Neuron (in vitro differentiated cells): ENCODE results near the gene KATNAL1.

Experiments
- H2AFZ ChIP-seq: one replicate; pipeline ENCODE4 v1.6.1; 2013; ENCODE audit warnings: low read depth, mild to moderate bottlenecking, inconsistent platforms, low read length, moderate library complexity
- H3K27me3 ChIP-seq: one replicate; pipeline ENCODE4 v1.6.1; 2013; ENCODE audit warnings: low read length; ENCODE audit not compliant: insufficient read depth
- H3K36me3 ChIP-seq: one replicate; pipeline ENCODE4 v1.6.1; 2013; ENCODE audit warnings: low read length; ENCODE audit not compliant: insufficient read depth
- H3K4me1 ChIP-seq: one replicate; pipeline ENCODE4 v1.6.1; 2013; ENCODE audit warnings: low read length; ENCODE audit not compliant: insufficient read depth
- H3K4me3 ChIP-seq: 2 replicates; pipeline ENCODE4 v1.5.1; 2013; ENCODE audit warnings: mild to moderate bottlenecking, low read length, moderate library complexity
- H3K9me3 ChIP-seq: one replicate; pipeline ENCODE4 v1.6.1; 2013; ENCODE audit warnings: low read length

The KATNAL1 gene

DNA sequence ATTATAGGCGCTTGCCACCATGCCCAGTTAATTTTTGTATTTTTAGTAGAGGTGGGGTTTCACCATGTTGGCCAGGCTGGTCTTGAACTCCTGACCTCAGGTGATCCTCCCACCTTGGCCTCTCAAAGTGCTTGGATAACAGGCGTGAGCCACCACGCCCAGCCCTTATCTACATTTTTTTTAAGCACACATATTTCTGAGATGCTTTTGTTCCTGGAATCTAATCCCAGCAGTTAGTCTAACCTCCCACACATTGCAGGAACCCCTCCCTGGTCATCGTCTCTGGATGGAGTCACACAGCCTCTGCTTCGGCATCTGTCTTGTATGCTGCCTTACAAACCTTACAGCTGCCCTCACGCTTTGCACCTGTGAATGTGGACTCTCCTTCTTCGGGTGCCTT, 15.1 kb upstream of the KATNAL1 start:
- H2AFZ ChIP-seq: no peak overlapping the region
- no peaks in the 10 kb centered on the region for H3K9me3 ChIP-seq
- no peak overlapping the region for H3K4me3 ChIP-seq
- H3K4me1 ChIP-seq: no peaks in the 10 kb centered on the region
- H3K27me3 ChIP-seq: no peaks in the 10 kb centered on the region
- H3K36me3 ChIP-seq: no peaks in the 10 kb centered on the region

DNA sequence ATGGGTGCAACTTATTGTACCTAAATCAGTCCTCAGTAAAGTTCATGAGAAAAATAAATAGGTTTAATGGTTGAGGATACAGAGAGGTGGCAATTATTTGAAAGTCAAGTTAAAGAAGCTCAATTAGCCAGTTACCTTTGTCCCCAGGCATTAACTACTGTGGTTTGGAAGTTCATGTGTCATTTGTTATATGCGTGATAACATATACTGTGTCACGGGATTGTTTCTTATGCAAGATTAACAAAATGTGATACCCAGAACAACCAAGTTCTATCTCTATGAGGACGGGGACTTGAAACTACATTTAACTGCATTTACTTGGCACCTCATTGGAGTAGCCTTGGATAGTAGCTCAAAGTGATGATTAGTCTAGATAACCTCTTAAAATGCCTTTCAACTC, 13.9 kb upstream of the KATNAL1 start:
- H3K36me3 ChIP-seq: no peaks in the 10 kb centered on the region

DNA sequence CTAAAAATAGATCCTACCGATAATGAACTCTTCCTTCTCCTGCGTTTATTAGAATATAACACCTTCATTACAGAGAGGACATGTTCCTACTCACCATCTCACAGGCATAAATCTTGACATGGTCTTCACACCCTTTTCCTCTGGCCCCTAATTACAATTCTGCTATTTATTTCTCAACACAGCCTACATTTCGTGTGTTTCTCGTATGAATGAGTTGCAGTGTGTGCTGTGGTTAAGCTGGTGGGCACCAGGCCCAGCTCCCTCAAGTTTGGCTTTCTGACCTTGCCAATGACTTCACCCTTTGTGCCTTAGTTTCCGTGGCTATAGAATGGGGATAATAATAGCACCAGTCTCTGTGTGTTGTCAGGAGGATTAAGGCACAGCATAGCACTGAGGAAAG, 12.3 kb upstream of the KATNAL1 start:
- H3K27me3 ChIP-seq: no peaks in the 10 kb centered on the region
- no peaks in the 10 kb centered on the region for H3K36me3 ChIP-seq
- H3K4me1 ChIP-seq: no peaks in the 10 kb centered on the region
- no peaks in the 10 kb centered on the region for H3K9me3 ChIP-seq
- H3K4me3 ChIP-seq: no peak overlapping the region
- no peak overlapping the region for H2AFZ ChIP-seq

More for the DNA sequence above, 13.9 kb upstream of the KATNAL1 start:
- no peaks in the 10 kb centered on the region for H3K9me3 ChIP-seq
- H3K4me3 ChIP-seq: no peak overlapping the region
- H3K4me1 ChIP-seq: no peaks in the 10 kb centered on the region
- H3K27me3 ChIP-seq: no peaks in the 10 kb centered on the region
- no peak overlapping the region for H2AFZ ChIP-seq

DNA sequence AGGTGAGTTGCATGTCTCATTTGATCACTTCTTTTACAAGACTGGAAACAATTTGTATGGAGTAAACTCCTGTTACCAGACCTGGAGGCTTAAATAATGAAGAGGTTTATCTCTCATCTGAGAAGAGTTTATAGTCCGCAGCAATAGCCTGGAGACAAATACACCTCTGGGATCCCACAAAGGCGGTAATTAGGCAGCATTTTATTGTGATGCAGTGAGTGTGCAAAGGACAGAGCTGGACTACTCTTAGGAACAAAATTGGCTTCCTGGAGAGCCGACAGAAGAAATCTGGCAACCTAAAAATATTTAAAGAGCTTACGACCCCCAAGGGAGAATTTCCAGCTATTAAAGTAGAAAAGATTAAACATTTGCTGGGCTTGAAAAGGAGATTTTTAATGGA, 11.8 kb upstream of the KATNAL1 start:
- H2AFZ ChIP-seq: no peak overlapping the region
- H3K36me3 ChIP-seq: no peaks in the 10 kb centered on the region
- H3K9me3 ChIP-seq: no peaks in the 10 kb centered on the region
- H3K4me1 ChIP-seq: no peaks in the 10 kb centered on the region
- no peak overlapping the region for H3K4me3 ChIP-seq
- no peaks in the 10 kb centered on the region for H3K27me3 ChIP-seq

DNA sequence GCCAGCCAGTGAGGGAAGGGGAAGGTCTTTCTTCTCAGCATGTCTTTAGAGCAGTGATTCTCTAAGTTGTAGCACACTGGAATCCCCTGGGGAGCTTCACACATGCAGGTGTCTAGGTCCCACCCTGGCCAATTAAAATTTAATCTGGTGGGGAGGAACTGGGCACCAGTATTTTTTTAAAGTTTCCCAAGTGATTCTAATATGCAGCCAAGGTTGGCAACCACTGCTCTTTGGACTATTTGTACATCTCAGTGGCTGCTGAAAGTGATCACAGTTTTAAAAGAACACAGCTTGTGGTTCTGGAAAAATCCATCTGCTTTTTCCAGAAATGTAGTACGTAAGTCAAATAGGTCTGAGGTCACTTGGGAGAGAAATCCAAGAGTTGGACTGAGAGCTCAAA, 10.7 kb upstream of the KATNAL1 start:
- Histone ChIP-seq H3K36me3 (no peaks in the 10 kb centered on the region), H3K4me1 (peaks cover 3% of the 10 kb centered on the region), H3K4me3 (no peak overlapping the region), H3K9me3 (no peaks in the 10 kb centered on the region), H3K27me3 (no peaks in the 10 kb centered on the region), H2AFZ (no peak overlapping the region)

DNA sequence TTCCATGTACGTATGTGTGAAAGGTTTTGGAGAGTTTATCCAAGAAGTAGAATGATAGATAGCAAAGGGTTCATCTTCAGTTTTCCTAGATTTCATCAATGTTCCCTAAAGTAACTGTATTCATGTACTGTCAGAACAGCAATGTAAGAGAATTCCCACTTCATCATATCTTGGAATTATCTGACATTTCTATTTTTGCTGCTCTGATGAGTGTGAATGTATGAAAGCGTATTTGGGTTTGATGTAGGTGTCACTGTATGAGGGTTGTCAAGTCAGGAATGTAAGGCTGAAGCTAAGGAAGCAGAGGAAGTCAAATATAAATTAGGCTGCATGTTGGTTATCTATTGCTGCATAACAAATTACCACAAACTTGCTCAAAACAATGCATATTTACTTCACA, 7.2 kb upstream of the KATNAL1 start:
- no peak overlapping the region for H2AFZ ChIP-seq
- H3K9me3 ChIP-seq: no peaks in the 10 kb centered on the region
- H3K4me1 ChIP-seq: peaks cover 3% of the 10 kb centered on the region
- H3K27me3 ChIP-seq: no peaks in the 10 kb centered on the region
- no peaks in the 10 kb centered on the region for H3K36me3 ChIP-seq
- H3K4me3 ChIP-seq: no peak overlapping the region

DNA sequence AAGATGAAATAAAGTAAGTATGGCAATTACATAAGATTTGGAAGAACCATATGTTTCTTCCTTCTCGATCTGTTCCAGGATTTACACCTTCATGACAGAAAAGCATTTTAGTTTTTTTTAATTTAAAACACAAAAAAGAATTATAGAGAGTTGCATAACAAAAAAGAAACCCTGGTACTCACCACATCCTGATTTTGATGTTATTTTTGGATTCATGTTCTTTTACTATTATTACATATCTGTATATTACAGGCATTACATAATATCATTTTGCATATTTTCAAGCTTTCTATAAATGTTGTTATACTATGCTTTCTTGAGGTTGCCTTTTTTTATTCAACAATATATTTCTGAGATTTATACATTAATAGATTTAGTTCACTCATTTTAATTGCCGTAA, 6.7 kb upstream of the KATNAL1 start:
- Histone ChIP-seq H3K4me3 (no peak overlapping the region), H3K9me3 (no peaks in the 10 kb centered on the region), H3K27me3 (no peaks in the 10 kb centered on the region), H3K4me1 (peaks cover 3% of the 10 kb centered on the region), H2AFZ (no peak overlapping the region), H3K36me3 (no peaks in the 10 kb centered on the region)

DNA sequence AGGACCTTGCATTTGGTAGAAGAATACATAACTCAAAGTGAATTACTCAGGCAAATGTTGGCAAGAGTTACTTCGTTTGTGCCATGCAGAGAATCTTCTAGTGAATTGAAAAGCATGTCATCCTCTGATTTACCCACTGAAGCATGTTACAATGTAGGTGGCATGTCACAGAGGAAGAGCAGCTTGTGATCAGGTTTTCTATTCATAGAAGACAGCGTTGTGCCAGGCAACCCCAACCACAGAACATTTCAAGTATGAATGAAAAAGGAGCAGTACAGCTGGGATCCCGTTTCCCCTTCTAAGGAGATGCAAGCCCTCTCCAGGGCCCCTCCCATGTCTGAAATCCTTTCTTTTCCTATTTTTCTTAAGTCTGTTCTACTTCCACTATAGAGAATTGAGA, 6.0 kb upstream of the KATNAL1 start:
- peaks cover 3% of the 10 kb centered on the region for H3K4me1 ChIP-seq
- H2AFZ ChIP-seq: no peak overlapping the region
- no peak overlapping the region for H3K4me3 ChIP-seq
- no peaks in the 10 kb centered on the region for H3K36me3 ChIP-seq
- no peaks in the 10 kb centered on the region for H3K9me3 ChIP-seq
- no peaks in the 10 kb centered on the region for H3K27me3 ChIP-seq

DNA sequence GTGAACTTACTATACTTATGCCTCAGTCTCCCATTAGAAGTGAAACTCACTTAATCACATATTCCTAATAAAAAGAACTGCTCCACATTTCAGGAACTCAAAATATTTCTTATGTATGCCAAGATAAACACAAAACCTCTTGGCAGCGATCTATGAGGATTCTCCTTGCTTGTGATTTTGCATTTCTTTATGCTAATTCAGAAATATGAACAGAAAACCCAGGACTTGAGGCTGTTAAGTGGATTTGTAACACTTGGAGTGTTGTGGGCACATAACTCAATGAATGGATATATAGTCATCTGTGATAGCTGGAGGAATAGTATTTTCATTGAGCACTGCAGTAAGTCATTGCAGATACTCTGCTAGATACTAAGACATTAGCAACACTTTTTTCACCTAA, 5.6 kb upstream of the KATNAL1 start:
- Histone ChIP-seq H3K27me3 (no peaks in the 10 kb centered on the region), H3K4me1 (peaks cover 4% of the 10 kb centered on the region), H3K9me3 (no peaks in the 10 kb centered on the region), H2AFZ (no peak overlapping the region), H3K4me3 (no peak overlapping the region), H3K36me3 (no peaks in the 10 kb centered on the region)

DNA sequence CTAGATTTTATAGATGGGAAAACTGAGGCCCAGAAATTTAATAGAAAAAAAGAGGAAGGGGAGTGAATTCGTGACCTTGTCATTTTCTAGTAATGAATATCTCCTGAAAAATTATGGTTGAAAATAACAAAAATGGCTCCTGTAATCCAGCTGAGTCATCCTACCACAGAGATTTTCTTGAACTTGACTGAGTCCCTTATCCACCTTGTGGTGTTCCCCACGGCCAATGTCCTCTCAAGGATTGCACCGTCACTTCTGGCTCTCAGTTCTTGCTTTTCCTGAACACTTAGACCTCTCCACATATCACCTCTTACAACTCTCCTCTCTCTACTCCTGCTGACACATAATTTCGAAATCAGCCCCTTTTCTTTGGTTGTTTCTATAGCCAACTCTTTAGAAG, 1.2 kb upstream of the KATNAL1 start:
- Histone ChIP-seq H3K4me1 (peaks cover 23% of the 10 kb centered on the region), H3K27me3 (no peaks in the 10 kb centered on the region), H3K9me3 (no peaks in the 10 kb centered on the region), H3K36me3 (no peaks in the 10 kb centered on the region), H3K4me3 (no peak overlapping the region), H2AFZ (no peak overlapping the region)

DNA sequence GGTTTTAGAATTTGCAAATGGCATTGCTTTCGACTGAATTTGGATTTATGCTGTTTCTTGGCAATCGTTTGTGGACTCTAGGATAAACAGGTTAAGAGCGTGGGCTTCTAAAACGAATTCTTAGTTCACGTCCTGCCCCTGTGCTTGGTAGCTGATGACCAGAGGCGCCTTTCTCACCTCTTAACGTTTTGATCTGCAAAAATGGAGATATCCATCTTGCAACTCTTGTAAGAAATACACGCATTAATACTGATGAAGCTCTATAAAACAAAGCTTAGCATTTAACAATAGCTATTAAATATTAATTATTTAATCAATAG, 580 bp upstream of the KATNAL1 start:
- no peaks in the 10 kb centered on the region for H3K27me3 ChIP-seq
- H2AFZ ChIP-seq: peak overlapping the region; percentile 71
- no peaks in the 10 kb centered on the region for H3K9me3 ChIP-seq
- peaks cover 21% of the 10 kb centered on the region for H3K4me1 ChIP-seq
- H3K4me3 ChIP-seq: peak overlapping the region; percentile 70
- H3K36me3 ChIP-seq: no peaks in the 10 kb centered on the region

DNA sequence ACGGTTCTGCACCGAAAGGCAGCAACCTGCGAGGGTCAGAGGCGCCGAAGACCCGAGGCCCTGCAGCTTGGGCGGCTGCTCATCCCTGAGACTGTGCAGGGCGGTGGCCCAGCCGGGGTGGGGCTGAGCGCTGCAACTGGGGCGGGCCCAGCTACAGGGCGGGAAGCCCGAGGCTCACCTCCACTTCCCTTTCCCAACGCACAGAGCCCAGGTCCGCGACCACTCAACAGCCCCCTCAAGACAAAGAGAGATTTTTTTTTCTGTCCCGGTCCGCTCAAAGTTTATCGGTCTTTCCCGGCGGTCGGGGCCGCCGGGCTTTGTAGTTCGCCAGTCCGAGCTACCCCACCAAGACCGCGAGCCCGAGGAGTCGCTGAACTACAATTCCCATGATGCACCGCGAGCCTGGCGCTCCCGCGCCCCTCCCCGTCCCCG, 573 bp downstream of the KATNAL1 start:
- H3K27me3 ChIP-seq: no peaks in the 10 kb centered on the region
- H3K4me1 ChIP-seq: peaks cover 26% of the 10 kb centered on the region
- no peaks in the 10 kb centered on the region for H3K36me3 ChIP-seq
- peak overlapping the region; percentile 70 for H3K4me3 ChIP-seq
- no peaks in the 10 kb centered on the region for H3K9me3 ChIP-seq
- peak overlapping the region; percentile 71 for H2AFZ ChIP-seq

DNA sequence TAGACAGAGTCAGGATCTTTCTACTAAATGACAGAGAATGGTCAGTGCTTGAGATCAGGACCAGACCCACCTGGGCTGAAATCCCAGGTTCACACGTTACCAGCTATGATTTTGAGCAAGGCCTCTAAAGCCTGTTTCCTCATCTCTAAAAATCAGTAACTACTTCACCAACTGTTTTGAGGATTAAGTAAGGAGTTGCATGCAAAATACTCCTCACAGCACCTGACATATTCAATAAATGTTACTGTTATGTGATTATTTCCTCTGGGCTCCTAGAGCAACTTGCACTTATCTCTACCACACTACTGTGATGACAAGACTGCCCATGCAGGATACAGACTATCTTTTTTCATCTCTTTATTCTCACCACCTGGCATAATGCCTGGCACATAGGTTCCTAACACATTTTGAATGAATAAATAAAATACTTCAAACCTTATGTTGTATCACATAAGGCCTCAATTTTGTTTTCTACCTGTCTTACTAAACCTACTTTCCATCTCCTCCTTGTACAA, 1.8 kb downstream of the KATNAL1 start:
- Histone ChIP-seq H3K4me3 (peak overlapping the region; percentile 70), H3K4me1 (peaks cover 26% of the 10 kb centered on the region), H3K27me3 (no peaks in the 10 kb centered on the region), H2AFZ (no peak overlapping the region), H3K9me3 (no peaks in the 10 kb centered on the region), H3K36me3 (no peaks in the 10 kb centered on the region)

DNA sequence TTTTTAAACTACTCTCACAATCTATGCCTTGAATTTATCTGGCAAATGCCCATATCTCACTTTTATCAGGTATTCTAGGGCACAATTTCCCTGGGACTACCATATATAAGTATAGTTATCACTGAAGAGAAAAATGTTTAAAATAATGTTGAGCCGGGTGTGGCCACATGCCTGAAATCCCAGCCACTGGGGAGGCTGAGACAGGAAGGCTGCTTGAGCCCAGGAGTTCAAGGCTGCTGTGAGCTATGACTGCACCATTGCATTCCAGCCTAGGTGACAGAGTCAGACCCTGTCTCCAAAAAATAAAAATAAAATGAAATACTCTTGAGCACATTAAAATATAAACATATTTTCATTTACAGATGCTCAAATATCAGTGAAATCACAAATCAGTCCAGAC, 4.1 kb downstream of the KATNAL1 start:
- no peak overlapping the region for H3K4me3 ChIP-seq
- no peaks in the 10 kb centered on the region for H3K36me3 ChIP-seq
- no peak overlapping the region for H2AFZ ChIP-seq
- H3K9me3 ChIP-seq: no peaks in the 10 kb centered on the region
- H3K4me1 ChIP-seq: peaks cover 26% of the 10 kb centered on the region
- no peaks in the 10 kb centered on the region for H3K27me3 ChIP-seq
